Esophagus (tissue), 2 donors: ENCODE data around the gene TMEM45A. TPM values are rescaled to one million over a fixed set of nuclear protein-coding genes. Genes with fewer than 3 reads are reported as not detected.
"Not testable (repeated sequence)": the region's sequence is repeated elsewhere in the genome, so short reads cannot be mapped to it uniquely, and the experiment has no call there.

ENCODE experiments used
- H3K27ac ChIP-seq, 2 donors: one replicate each; pipeline ENCODE4 v1.5.1; 2013; ENCODE audit warnings: low read depth in 2 of 2, mild to moderate bottlenecking in 2 of 2, inconsistent platforms in 1 of 2, low read length in 1 of 2, moderate library complexity in 1 of 2
- H3K27me3 ChIP-seq, 2 donors: one replicate each; pipeline ENCODE4 v1.6.1; 2013; ENCODE audit warnings: low read length in 2 of 2, control low read depth in 1 of 2, mild to moderate bottlenecking in 1 of 2; ENCODE audit not compliant: insufficient read depth in 2 of 2, control insufficient read depth in 1 of 2
- H3K36me3 ChIP-seq, 2 donors: one replicate each; pipeline ENCODE4 v1.6.1; 2013; ENCODE audit warnings: low read length in 1 of 2; ENCODE audit not compliant: control insufficient read depth in 2 of 2, insufficient read depth in 2 of 2
- H3K4me1 ChIP-seq, 2 donors: one replicate each; pipeline ENCODE4 v1.6.1; 2013; ENCODE audit warnings: low read length in 1 of 2; ENCODE audit not compliant: control insufficient read depth in 2 of 2, insufficient read depth in 2 of 2
- H3K4me3 ChIP-seq, 2 donors: one replicate each; pipeline ENCODE4 v1.5.1; 2013; ENCODE audit warnings: low read length in 2 of 2, mild to moderate bottlenecking in 2 of 2, low read depth in 1 of 2, moderate library complexity in 1 of 2
- H3K9me3 ChIP-seq, 2 donors: one replicate each; pipeline ENCODE4 v1.6.1; 2013; ENCODE audit warnings: mild to moderate bottlenecking in 2 of 2, low read depth in 1 of 2, low read length in 1 of 2, moderate library complexity in 1 of 2; ENCODE audit not compliant: control insufficient read depth in 2 of 2, insufficient read depth in 1 of 2
- WGBS, 2 donors: extraction: QIAGEN DNeasy Blood & Tissue Kit; methylation state at CpG; one replicate each; pipeline ENCODE4 v1.1.7; 2013; 5-methylcytosine and 5-hydroxymethylcytosine counted together
- polyA plus RNA-seq, 2 donors: library from polyadenylated mRNA; stranded (reverse); fragments of 200-250 nt; gene quantifications; one replicate each; pipeline ENCODE4 v1.2.3, GENCODE V29; 2013
- donor health status: healthy with polysubstance abuse.
- donor health status: Bipolar disorder and iron deficiency.

The TMEM45A gene
- polyA plus RNA-seq, result 1 to 10 TPM; 1.0 to 9.0 TPM

- peak within 1 kb of the TSS; percentile 50 to 62 for H3K4me3 ChIP-seq
- peak within 1 kb of the TSS; percentile 54 to 86 for H3K27ac ChIP-seq
- no peaks in the 10 kb centered on the region for H3K27me3 ChIP-seq
- H3K36me3 ChIP-seq, result no peaks in the 10 kb centered on the region
- no peaks in the 10 kb centered on the region for H3K9me3 ChIP-seq
- no peaks in the 10 kb centered on the region for H3K4me1 ChIP-seq
- WGBS, 2 donors, result 1% methylated on average over 55 to 56 of the region's 56 CpGs
Observed at GRCh38 chr3:100492059-100493006, at the start of gene TMEM45A. TMEM45A (plus strand) TSS chr3:100492619; CDS start chr3:100555212, 62,593 bp downstream.

GRCh38 chr3:100443690-100444089 lies 48.7 kb upstream of the TMEM45A start:
- H3K4me1 ChIP-seq, result no peaks in the 10 kb centered on the region
- no peak overlapping the region for H3K4me3 ChIP-seq
- H3K36me3 ChIP-seq, result no peaks in the 10 kb centered on the region
- no peaks in the 10 kb centered on the region for H3K27me3 ChIP-seq
- H3K9me3 ChIP-seq, result no peaks in the 10 kb centered on the region
- no peak overlapping the region for H3K27ac ChIP-seq

- H3K36me3 ChIP-seq, H3K4me3 ChIP-seq, H3K4me1 ChIP-seq, H3K9me3 ChIP-seq, H3K27ac ChIP-seq, H3K27me3 ChIP-seq: not testable (repeated sequence)
- WGBS, 2 donors, result 97% methylated on average over 3 of the region's 3 CpGs
Observed at GRCh38 chr3:100447067-100447466, 45.4 kb upstream of the TMEM45A start.

GRCh38 chr3:100448079-100448478 lies 44.3 kb upstream of the TMEM45A start:
- Histone ChIP-seq H3K4me3 (no peak overlapping the region), H3K9me3 (no peaks in the 10 kb centered on the region)
- 79 to 89% methylated on average over 1 of the region's 1 CpG for WGBS, 2 donors

GRCh38 chr3:100449214-100449613 lies 43.2 kb upstream of the TMEM45A start:
- Histone ChIP-seq H3K4me3 (no peak overlapping the region), H3K27ac (no peak overlapping the region), H3K36me3 (no peaks in the 10 kb centered on the region), H3K9me3 (no peaks in the 10 kb centered on the region), H3K4me1 (no peaks in the 10 kb centered on the region), H3K27me3 (no peaks in the 10 kb centered on the region)
- 40 to 48% methylated on average over 2 of the region's 2 CpGs for WGBS, 2 donors

More at GRCh38 chr3:100448079-100448478, 44.3 kb upstream of the TMEM45A start:
- Histone ChIP-seq H3K4me1 (no peaks in the 10 kb centered on the region), H3K27ac (no peak overlapping the region), H3K36me3 (no peaks in the 10 kb centered on the region), H3K27me3 (no peaks in the 10 kb centered on the region)

- Histone ChIP-seq H3K9me3 (no peaks in the 10 kb centered on the region), H3K27ac (no peak overlapping the region), H3K36me3 (no peaks in the 10 kb centered on the region), H3K27me3 (no peaks in the 10 kb centered on the region), H3K4me1 (no peaks in the 10 kb centered on the region), H3K4me3 (no peak overlapping the region)
- WGBS, 2 donors, result 69 to 78% methylated on average over 4 of the region's 4 CpGs
Observed at GRCh38 chr3:100454677-100455076, 37.7 kb upstream of the TMEM45A start.

GRCh38 chr3:100455841-100456550 lies 36.4 kb upstream of the TMEM45A start:
- Histone ChIP-seq H3K27me3 (no peaks in the 10 kb centered on the region), H3K4me3 (no peak overlapping the region), H3K36me3 (no peaks in the 10 kb centered on the region), H3K4me1 (no peaks in the 10 kb centered on the region), H3K27ac (no peak overlapping the region), H3K9me3 (no peaks in the 10 kb centered on the region)
- 85 to 91% methylated on average over 2 of the region's 2 CpGs for WGBS, 2 donors

- 94% methylated on average over 1 of the region's 1 CpG for WGBS, 2 donors
- H3K27me3 ChIP-seq, result no peaks in the 10 kb centered on the region
- no peaks in the 10 kb centered on the region for H3K9me3 ChIP-seq
- H3K27ac ChIP-seq, result no peak overlapping the region
- H3K36me3 ChIP-seq, result no peaks in the 10 kb centered on the region
- H3K4me3 ChIP-seq, result no peak overlapping the region
- H3K4me1 ChIP-seq, result no peaks in the 10 kb centered on the region
Observed at GRCh38 chr3:100456745-100457144, 35.7 kb upstream of the TMEM45A start.

GRCh38 chr3:100457811-100458210 lies 34.6 kb upstream of the TMEM45A start:
- H3K27me3 ChIP-seq, result no peaks in the 10 kb centered on the region
- H3K36me3 ChIP-seq, result no peaks in the 10 kb centered on the region
- no peak overlapping the region for H3K27ac ChIP-seq
- no peaks in the 10 kb centered on the region for H3K4me1 ChIP-seq
- H3K4me3 ChIP-seq, result no peak overlapping the region
- H3K9me3 ChIP-seq, result no peaks in the 10 kb centered on the region
- WGBS, 2 donors, result 97 to 100% methylated on average over 1 of the region's 1 CpG
